HL-60 (cell line): ENCODE results near the gene NUP155.

Experiments
- DNase-seq, 2 experiments: peaks; one replicate each; pipeline ENCODE4 v3.0.0-alpha.2; 2010 to 2020; ENCODE audit warnings: low read depth in 1 of 2, low spot score in 1 of 2
- H3K27ac ChIP-seq: fragments of 250-450 bp; sonication (Bioruptor Pico); replicated peaks from 2 replicates; pipeline ENCODE4 v1.5.1; 2020; ENCODE audit warnings: mild to moderate bottlenecking, moderate library complexity
- H3K27me3 ChIP-seq: fragments of 250-450 bp; sonication (Bioruptor Pico); 2 replicates; pipeline ENCODE4 v1.5.1; 2021; ENCODE audit warnings: mild to moderate bottlenecking, moderate library complexity; ENCODE audit not compliant: insufficient read depth, poor library complexity, severe bottlenecking
- H3K4me3 ChIP-seq: replicated peaks from 2 replicates; pipeline ENCODE4 v1.5.1; 2011; ENCODE audit warnings: mild to moderate bottlenecking, control low read depth, low read length; ENCODE audit not compliant: insufficient read depth
- GABPA ChIP-seq: IDR thresholded peaks from 2 replicates; pipeline ENCODE4 v1.6.1; 2012; ENCODE audit warnings: low read depth
- POLR2AphosphoS5 ChIP-seq: IDR thresholded peaks from 2 replicates; pipeline ENCODE4 v1.6.1; 2012; ENCODE audit warnings: low read depth
- SPI1 ChIP-seq: IDR thresholded peaks from 2 replicates; pipeline ENCODE4 v1.6.1; 2012; ENCODE audit warnings: low read depth, mild to moderate bottlenecking, borderline replicate concordance
- TF ChIP-seq, protein P1 (sequence below): IDR thresholded peaks from 2 replicates; pipeline ENCODE4 v1.6.1; 2012; ENCODE audit warnings: low read depth; ENCODE audit not compliant: insufficient replicate concordance
- TF ChIP-seq, protein P2 (sequence below): IDR thresholded peaks from one replicate; pipeline ENCODE4 v1.5.1; 2011; ENCODE audit warnings: low read length, control low read depth, inconsistent platforms; ENCODE audit not compliant: insufficient read depth

NUP155 gene

DNA sequence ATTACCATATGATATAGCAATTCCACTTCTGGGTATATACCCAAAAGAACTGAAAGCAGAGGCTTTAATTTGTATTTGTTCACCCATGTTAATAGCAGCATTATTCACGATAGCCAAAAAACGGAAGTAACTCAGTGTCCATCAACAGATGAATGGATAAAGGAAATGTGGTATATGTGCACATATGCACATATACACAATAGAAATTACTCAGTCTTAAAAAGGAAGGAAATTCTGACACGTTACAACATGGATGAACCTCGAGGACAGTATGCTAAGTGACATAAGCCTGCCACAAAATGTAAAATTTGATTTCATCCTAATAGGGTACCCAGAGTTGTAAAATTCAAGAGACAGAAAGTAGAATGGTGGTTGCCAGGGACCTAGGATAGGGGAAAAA lies 54.9 kb downstream of the NUP155 start:
- H3K27ac ChIP-seq, result no peak overlapping the region
- DNase-seq, result no peak
- H3K27me3 ChIP-seq, result no peaks in the 10 kb centered on the region
- TF ChIP-seq, protein P1, sequence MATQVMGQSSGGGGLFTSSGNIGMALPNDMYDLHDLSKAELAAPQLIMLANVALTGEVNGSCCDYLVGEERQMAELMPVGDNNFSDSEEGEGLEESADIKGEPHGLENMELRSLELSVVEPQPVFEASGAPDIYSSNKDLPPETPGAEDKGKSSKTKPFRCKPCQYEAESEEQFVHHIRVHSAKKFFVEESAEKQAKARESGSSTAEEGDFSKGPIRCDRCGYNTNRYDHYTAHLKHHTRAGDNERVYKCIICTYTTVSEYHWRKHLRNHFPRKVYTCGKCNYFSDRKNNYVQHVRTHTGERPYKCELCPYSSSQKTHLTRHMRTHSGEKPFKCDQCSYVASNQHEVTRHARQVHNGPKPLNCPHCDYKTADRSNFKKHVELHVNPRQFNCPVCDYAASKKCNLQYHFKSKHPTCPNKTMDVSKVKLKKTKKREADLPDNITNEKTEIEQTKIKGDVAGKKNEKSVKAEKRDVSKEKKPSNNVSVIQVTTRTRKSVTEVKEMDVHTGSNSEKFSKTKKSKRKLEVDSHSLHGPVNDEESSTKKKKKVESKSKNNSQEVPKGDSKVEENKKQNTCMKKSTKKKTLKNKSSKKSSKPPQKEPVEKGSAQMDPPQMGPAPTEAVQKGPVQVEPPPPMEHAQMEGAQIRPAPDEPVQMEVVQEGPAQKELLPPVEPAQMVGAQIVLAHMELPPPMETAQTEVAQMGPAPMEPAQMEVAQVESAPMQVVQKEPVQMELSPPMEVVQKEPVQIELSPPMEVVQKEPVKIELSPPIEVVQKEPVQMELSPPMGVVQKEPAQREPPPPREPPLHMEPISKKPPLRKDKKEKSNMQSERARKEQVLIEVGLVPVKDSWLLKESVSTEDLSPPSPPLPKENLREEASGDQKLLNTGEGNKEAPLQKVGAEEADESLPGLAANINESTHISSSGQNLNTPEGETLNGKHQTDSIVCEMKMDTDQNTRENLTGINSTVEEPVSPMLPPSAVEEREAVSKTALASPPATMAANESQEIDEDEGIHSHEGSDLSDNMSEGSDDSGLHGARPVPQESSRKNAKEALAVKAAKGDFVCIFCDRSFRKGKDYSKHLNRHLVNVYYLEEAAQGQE, result no peak
- TF ChIP-seq, protein P2, sequence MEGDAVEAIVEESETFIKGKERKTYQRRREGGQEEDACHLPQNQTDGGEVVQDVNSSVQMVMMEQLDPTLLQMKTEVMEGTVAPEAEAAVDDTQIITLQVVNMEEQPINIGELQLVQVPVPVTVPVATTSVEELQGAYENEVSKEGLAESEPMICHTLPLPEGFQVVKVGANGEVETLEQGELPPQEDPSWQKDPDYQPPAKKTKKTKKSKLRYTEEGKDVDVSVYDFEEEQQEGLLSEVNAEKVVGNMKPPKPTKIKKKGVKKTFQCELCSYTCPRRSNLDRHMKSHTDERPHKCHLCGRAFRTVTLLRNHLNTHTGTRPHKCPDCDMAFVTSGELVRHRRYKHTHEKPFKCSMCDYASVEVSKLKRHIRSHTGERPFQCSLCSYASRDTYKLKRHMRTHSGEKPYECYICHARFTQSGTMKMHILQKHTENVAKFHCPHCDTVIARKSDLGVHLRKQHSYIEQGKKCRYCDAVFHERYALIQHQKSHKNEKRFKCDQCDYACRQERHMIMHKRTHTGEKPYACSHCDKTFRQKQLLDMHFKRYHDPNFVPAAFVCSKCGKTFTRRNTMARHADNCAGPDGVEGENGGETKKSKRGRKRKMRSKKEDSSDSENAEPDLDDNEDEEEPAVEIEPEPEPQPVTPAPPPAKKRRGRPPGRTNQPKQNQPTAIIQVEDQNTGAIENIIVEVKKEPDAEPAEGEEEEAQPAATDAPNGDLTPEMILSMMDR, result no peak
- no peak for TF ChIP-seq SPI1
- TF ChIP-seq GABPA, result no peak
- TF ChIP-seq POLR2AphosphoS5, result no peak
- H3K4me3 ChIP-seq, result no peak overlapping the region

DNA sequence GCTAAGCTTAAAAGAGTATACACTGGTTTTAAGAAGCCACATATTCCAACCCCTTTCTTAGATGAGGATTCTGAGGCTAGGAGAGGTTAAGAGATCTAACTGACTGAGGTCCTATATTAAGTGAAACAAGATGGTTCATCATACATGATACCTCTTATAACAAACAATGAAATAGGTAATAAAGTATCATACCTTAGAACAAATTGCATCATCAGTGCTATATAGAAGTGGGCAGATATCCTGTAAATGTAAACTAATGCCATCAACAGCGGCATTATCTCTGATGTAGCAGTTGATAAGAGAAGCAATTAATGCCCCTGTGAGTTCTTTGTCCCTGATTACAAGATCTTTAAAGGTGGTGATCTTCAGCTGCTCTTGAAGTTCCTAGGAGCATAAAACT lies 60.5 kb downstream of the NUP155 start:
- no peak for DNase-seq
- TF ChIP-seq, protein P2, result no peak
- TF ChIP-seq POLR2AphosphoS5 (no peak), GABPA (no peak), SPI1 (no peak)
- TF ChIP-seq, protein P1, result no peak
- Histone ChIP-seq H3K4me3 (no peak overlapping the region), H3K27me3 (no peaks in the 10 kb centered on the region), H3K27ac (no peak overlapping the region)

- TF ChIP-seq GABPA, result no peak
- TF ChIP-seq POLR2AphosphoS5, result no peak
- no peak for TF ChIP-seq SPI1
- TF ChIP-seq, protein P2, result no peak
- TF ChIP-seq, protein P1, result no peak
- Histone ChIP-seq H3K27me3 (no peaks in the 10 kb centered on the region), H3K27ac (no peak overlapping the region), H3K4me3 (no peak overlapping the region)
- DNase-seq, result peak; percentile 3 to 32
These were observed 62.1 kb downstream of the NUP155 start for GRCh38 chr5:37308793-37309192.
